HG03025 (cell line): Measurements from ENCODE around the gene APOL2.

Experiments
- ATAC-seq: cut with Tn5 transposase; IDR thresholded peaks from one replicate; pipeline ENCODE4 v1.9.1; 2021; ENCODE audit warnings: mild to moderate bottlenecking, moderate library complexity; ENCODE audit not compliant: unreplicated experiment, low FRiP score

The APOL2 gene

GRCh38 chr22:36182056-36182455 is 57.3 kb downstream of the APOL2 start:
- ATAC-seq: no peak

GRCh38 chr22:36180928-36181327 is 58.4 kb downstream of the APOL2 start:
- ATAC-seq: no peak

- ATAC-seq: no peak
Observed at GRCh38 chr22:36180038-36180880, 59.1 kb downstream of the APOL2 start.

- no peak for ATAC-seq
Observed at GRCh38 chr22:36177160-36177559, 62.2 kb downstream of the APOL2 start.
